PFSK-1 (cell line): ENCODE measurements around the gene MED8.

Experiments used
- FOXP2 ChIP-seq: optimal IDR thresholded peaks from 2 replicates; pipeline ENCODE3; 2011; ENCODE audit warnings: borderline replicate concordance, control low read depth, inconsistent platforms; ENCODE audit not compliant: insufficient read depth; ENCODE audit errors: extremely low read length, extremely low read depth
- POLR2AphosphoS5 ChIP-seq: IDR thresholded peaks from 2 replicates; pipeline ENCODE4 v1.6.1; 2012; ENCODE audit warnings: low read depth, mild to moderate bottlenecking, control low read depth, low read length, moderate library complexity
- SIN3A ChIP-seq: IDR thresholded peaks from 2 replicates; pipeline ENCODE4 v1.6.1; 2012; ENCODE audit warnings: mild to moderate bottlenecking, low read length, moderate library complexity, borderline replicate concordance; ENCODE audit not compliant: insufficient read depth
- TAF1 ChIP-seq: IDR thresholded peaks from 2 replicates; pipeline ENCODE4 v1.6.1; 2012; ENCODE audit warnings: low read length, control low read depth, borderline replicate concordance; ENCODE audit not compliant: insufficient read depth

DNA sequence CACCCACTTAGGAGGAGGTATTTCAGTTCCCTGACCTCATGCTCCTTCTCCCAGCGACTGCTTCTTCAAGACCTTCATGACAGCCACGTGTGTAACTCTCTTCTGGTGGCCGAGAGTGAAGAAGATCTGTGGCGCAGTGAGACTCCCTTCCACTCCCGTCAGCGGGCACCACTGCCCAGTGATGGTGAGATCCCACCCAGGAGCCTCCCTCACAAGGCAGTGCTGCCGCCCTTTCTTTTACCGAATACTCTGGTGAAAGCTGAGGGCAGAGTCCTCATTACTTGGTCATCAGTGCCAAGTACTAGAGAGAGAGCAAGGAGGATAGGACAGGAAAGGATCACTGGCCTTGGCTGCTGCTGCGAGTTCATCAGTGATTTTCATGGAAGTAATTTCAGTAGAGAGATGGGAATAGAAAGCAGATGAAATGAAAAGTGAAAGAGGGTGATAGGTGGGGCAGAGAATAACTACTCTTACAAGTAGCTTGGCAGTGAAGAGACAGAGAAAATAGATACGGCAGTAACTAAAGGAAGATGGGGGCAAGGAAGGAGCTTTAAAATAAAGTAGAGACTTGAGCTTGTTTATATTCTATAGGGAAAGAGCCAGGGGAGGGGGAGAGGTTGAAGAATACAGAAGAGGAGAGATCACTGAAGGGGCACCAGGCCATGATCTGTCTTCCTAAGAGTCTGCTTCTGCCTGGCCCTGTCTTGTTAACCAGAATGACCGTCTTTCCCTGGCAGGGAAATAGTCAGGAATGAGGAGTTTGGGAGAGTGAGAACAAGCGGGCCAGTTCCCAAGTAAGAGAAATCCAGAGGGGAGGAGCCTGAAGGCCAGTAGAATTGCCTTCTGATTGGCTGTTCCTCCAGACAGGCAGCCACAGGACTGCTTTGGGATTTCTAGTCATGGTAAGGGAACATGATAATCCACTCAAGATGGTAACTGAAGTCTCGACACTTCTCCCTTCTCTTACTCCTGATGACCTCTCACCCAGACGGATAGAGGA is 45.8 kb upstream of the MED8 start:
- TF ChIP-seq POLR2AphosphoS5 (no peak), TAF1 (no peak), SIN3A (no peak), FOXP2 (no peak)
